ENCODE measurements around the gene SLC43A2.

Gene SLC43A2

GRCh38 chr17:1625581-1625980 lies 3.1 kb downstream of the SLC43A2 start:
- DNase-seq (ENCODE audit: low read depth): no peak
- no peak for TF ChIP-seq CTCF (conservative IDR thresholded peaks at IDR 0.05; ENCODE audit: control insufficient read depth, insufficient read depth, low read depth, low read length)
- H3K4me3 ChIP-seq (ENCODE audit: control insufficient read depth, low read depth, low read length): no peak overlapping the region

GRCh38 chr17:1625053-1625452 lies 3.6 kb downstream of the SLC43A2 start:
- no peak for TF ChIP-seq CTCF (conservative IDR thresholded peaks at IDR 0.05; ENCODE audit: control insufficient read depth, insufficient read depth, low read depth, low read length)
- DNase-seq (ENCODE audit: low read depth): no peak
- no peak overlapping the region for H3K4me3 ChIP-seq (ENCODE audit: control insufficient read depth, low read depth, low read length)

- H3K4me3 ChIP-seq (ENCODE audit: control insufficient read depth, low read depth, low read length): no peak overlapping the region
- no peak for DNase-seq (ENCODE audit: low read depth)
- no peak for TF ChIP-seq CTCF (conservative IDR thresholded peaks at IDR 0.05; ENCODE audit: control insufficient read depth, insufficient read depth, low read depth, low read length)
Observed at GRCh38 chr17:1624650-1625049, 4.0 kb downstream of the SLC43A2 start.

GRCh38 chr17:1623057-1623630 lies 5.5 kb downstream of the SLC43A2 start:
- no peak for TF ChIP-seq CTCF (conservative IDR thresholded peaks at IDR 0.05; ENCODE audit: control insufficient read depth, insufficient read depth, low read depth, low read length)
- no peak overlapping the region for H3K4me3 ChIP-seq (ENCODE audit: control insufficient read depth, low read depth, low read length)
- no peak for DNase-seq (ENCODE audit: low read depth)

- DNase-seq (ENCODE audit: low read depth): no peak
- TF ChIP-seq CTCF (conservative IDR thresholded peaks at IDR 0.05; ENCODE audit: control insufficient read depth, insufficient read depth, low read depth, low read length): no peak
- no peak overlapping the region for H3K4me3 ChIP-seq (ENCODE audit: control insufficient read depth, low read depth, low read length)
Observed at GRCh38 chr17:1621273-1621954, 7.2 kb downstream of the SLC43A2 start.

- H3K4me3 ChIP-seq (ENCODE audit: control insufficient read depth, low read depth, low read length): no peak overlapping the region
- no peak for TF ChIP-seq CTCF (conservative IDR thresholded peaks at IDR 0.05; ENCODE audit: control insufficient read depth, insufficient read depth, low read depth, low read length)
Observed at GRCh38 chr17:1620486-1620885, 8.1 kb downstream of the SLC43A2 start.

More at GRCh38 chr17:1620486-1620885, 8.1 kb downstream of the SLC43A2 start:
- DNase-seq (ENCODE audit: low read depth): no peak

Measured in fibroblast of mammary gland (primary cell).